Measurements from ENCODE around the gene CDC14A.

Gene CDC14A

GRCh38 chr1:100377590-100378361, 25.5 kb downstream of the CDC14A start:
- H3K36me3 ChIP-seq (ENCODE audit: low read length), result no peaks in the 10 kb centered on the region

GRCh38 chr1:100378956-100379355, 26.6 kb downstream of the CDC14A start:
- Histone ChIP-seq H3K36me3 (ENCODE audit: low read length) (no peaks in the 10 kb centered on the region), H3K4me2 (ENCODE audit: low read depth, low read length, poor library complexity, severe bottlenecking) (no peak overlapping the region), H3K9me2 (replicated peaks; ENCODE audit: insufficient read depth, low read length) (no peaks in the 10 kb centered on the region), H3K9ac (ENCODE audit: low read length) (no peak overlapping the region), H3K27me3 (ENCODE audit: low read length) (no peaks in the 10 kb centered on the region), H3K27ac (ENCODE audit: low read depth, low read length) (no peak overlapping the region), H3K79me2 (ENCODE audit: insufficient read depth, low read length) (no peaks in the 10 kb centered on the region), H2AFZ (ENCODE audit: low read depth, low read length, severe bottlenecking) (no peak overlapping the region), H3K4me3 (ENCODE audit: insufficient read depth, low read length, poor library complexity, severe bottlenecking) (no peak overlapping the region), H4K20me1 (ENCODE audit: low read depth, low read length) (no peaks in the 10 kb centered on the region), H3F3A (ENCODE audit: insufficient read depth) (no peaks in the 10 kb centered on the region), H3K9me3 (ENCODE audit: insufficient read depth, low read length) (no peaks in the 10 kb centered on the region)
- TF ChIP-seq EZH2phosphoT487 (conservative IDR thresholded peaks at IDR 0.05; ENCODE audit: low read length) (no peak), CTCF (IDR thresholded peaks at IDR 0.05; ENCODE audit: insufficient read depth, low read length, poor library complexity, severe bottlenecking) (no peak)

More at GRCh38 chr1:100377590-100378361, 25.5 kb downstream of the CDC14A start:
- Histone ChIP-seq H4K20me1 (ENCODE audit: low read depth, low read length) (no peaks in the 10 kb centered on the region), H3K27ac (ENCODE audit: low read depth, low read length) (no peak overlapping the region), H2AFZ (ENCODE audit: low read depth, low read length, severe bottlenecking) (no peak overlapping the region), H3K4me2 (ENCODE audit: low read depth, low read length, poor library complexity, severe bottlenecking) (no peak overlapping the region), H3K4me3 (ENCODE audit: insufficient read depth, low read length, poor library complexity, severe bottlenecking) (no peak overlapping the region), H3K9ac (ENCODE audit: low read length) (no peak overlapping the region), H3K79me2 (ENCODE audit: insufficient read depth, low read length) (no peaks in the 10 kb centered on the region), H3F3A (ENCODE audit: insufficient read depth) (no peaks in the 10 kb centered on the region), H3K27me3 (ENCODE audit: low read length) (no peaks in the 10 kb centered on the region), H3K9me2 (replicated peaks; ENCODE audit: insufficient read depth, low read length) (no peaks in the 10 kb centered on the region), H3K9me3 (ENCODE audit: insufficient read depth, low read length) (no peaks in the 10 kb centered on the region)
- TF ChIP-seq CTCF (IDR thresholded peaks at IDR 0.05; ENCODE audit: insufficient read depth, low read length, poor library complexity, severe bottlenecking), result no peak
- no peak for TF ChIP-seq EZH2phosphoT487 (conservative IDR thresholded peaks at IDR 0.05; ENCODE audit: low read length)

GRCh38 chr1:100380635-100381034, 28.3 kb downstream of the CDC14A start:
- no peaks in the 10 kb centered on the region for H3K36me3 ChIP-seq (ENCODE audit: low read length)
- H2AFZ ChIP-seq (ENCODE audit: low read depth, low read length, severe bottlenecking), result no peak overlapping the region
- no peaks in the 10 kb centered on the region for H3K9me3 ChIP-seq (ENCODE audit: insufficient read depth, low read length)
- no peaks in the 10 kb centered on the region for H4K20me1 ChIP-seq (ENCODE audit: low read depth, low read length)
- TF ChIP-seq CTCF (IDR thresholded peaks at IDR 0.05; ENCODE audit: insufficient read depth, low read length, poor library complexity, severe bottlenecking), result no peak
- no peak for TF ChIP-seq EZH2phosphoT487 (conservative IDR thresholded peaks at IDR 0.05; ENCODE audit: low read length)
- no peak overlapping the region for H3K27ac ChIP-seq (ENCODE audit: low read depth, low read length)
- H3K9ac ChIP-seq (ENCODE audit: low read length), result no peak overlapping the region
- no peak overlapping the region for H3K4me3 ChIP-seq (ENCODE audit: insufficient read depth, low read length, poor library complexity, severe bottlenecking)
- no peak overlapping the region for H3K4me2 ChIP-seq (ENCODE audit: low read depth, low read length, poor library complexity, severe bottlenecking)
- no peaks in the 10 kb centered on the region for H3K9me2 ChIP-seq (replicated peaks; ENCODE audit: insufficient read depth, low read length)
- H3K27me3 ChIP-seq (ENCODE audit: low read length), result no peaks in the 10 kb centered on the region
- no peaks in the 10 kb centered on the region for H3F3A ChIP-seq (ENCODE audit: insufficient read depth)
- no peaks in the 10 kb centered on the region for H3K79me2 ChIP-seq (ENCODE audit: insufficient read depth, low read length)
